Nephron (organoid): ENCODE measurements around the gene SAMD8.
A peak's percentile ranks its signal among the peaks of the same experiment; 100 is the strongest.
"Not testable (repeated sequence)": the region's sequence is repeated elsewhere in the genome, so short reads cannot be mapped to it uniquely, and the experiment has no call there.

Experiments
- H3K27ac Mint-ChIP-seq, 3 experiments: 2 replicates each; pipeline ENCODE4 v1.8.0; 2020; ENCODE audit warnings: mixed read lengths in 3 of 3, mild to moderate bottlenecking in 2 of 3, moderate library complexity in 1 of 3
- H3K27me3 Mint-ChIP-seq: 2 replicates; pipeline ENCODE4 v1.8.0; 2021; ENCODE audit warnings: low read depth, mild to moderate bottlenecking, moderate library complexity, mixed read lengths
- H3K36me3 Mint-ChIP-seq: 2 replicates; pipeline ENCODE4 v1.8.0; 2020; ENCODE audit warnings: low read depth, mixed read lengths
- H3K4me1 Mint-ChIP-seq: 2 replicates; pipeline ENCODE4 v1.8.0; 2020; ENCODE audit warnings: mixed read lengths
- H3K4me3 Mint-ChIP-seq, 3 experiments: 2 replicates each; pipeline ENCODE4 v1.8.0; 2020; ENCODE audit warnings: mild to moderate bottlenecking in 3 of 3, mixed read lengths in 3 of 3, moderate library complexity in 2 of 3
- H3K9me3 Mint-ChIP-seq: 2 replicates; pipeline ENCODE4 v1.8.0; 2020; ENCODE audit warnings: mixed read lengths
- CTCF ChIP-seq, 3 experiments: fragments of 200-600 bp; sonication (generic); IDR thresholded peaks; one replicate each; pipeline ENCODE4 v1.5.0; 2021; ENCODE audit warnings: antibody characterized with exemption in 3 of 3; ENCODE audit not compliant: unreplicated experiment in 3 of 3

SAMD8 gene

GRCh38 chr10:75108684-75109458 is 2.6 kb upstream of the SAMD8 start:
- peak; percentile 56 to 61 (median 61) for TF ChIP-seq CTCF (IDR thresholded peaks at IDR 0.05; ENCODE audit: unreplicated experiment in 3 of 3)
- H3K27ac Mint-ChIP-seq, result peak overlapping the region; percentile 82 to 98 (median 96)
- peaks cover 1% of the 10 kb centered on the region for H3K27me3 Mint-ChIP-seq
- peak overlapping the region; percentile 76 to 97 (median 94) for H3K4me3 Mint-ChIP-seq
- peaks cover 53% of the 10 kb centered on the region for H3K4me1 Mint-ChIP-seq
- no peaks in the 10 kb centered on the region for H3K9me3 Mint-ChIP-seq
- no peaks in the 10 kb centered on the region for H3K36me3 Mint-ChIP-seq

- peaks cover 54% of the 10 kb centered on the region for H3K4me1 Mint-ChIP-seq
- no peaks in the 10 kb centered on the region for H3K27me3 Mint-ChIP-seq
- no peak for TF ChIP-seq CTCF (IDR thresholded peaks at IDR 0.05; ENCODE audit: unreplicated experiment in 3 of 3)
- H3K27ac Mint-ChIP-seq, result peak overlapping the region; percentile 82 to 98 (median 96)
- no peaks in the 10 kb centered on the region for H3K36me3 Mint-ChIP-seq
- H3K9me3 Mint-ChIP-seq, result no peaks in the 10 kb centered on the region
- H3K4me3 Mint-ChIP-seq, result peak overlapping the region; percentile 76 to 97 (median 94)
Observed at GRCh38 chr10:75109459-75109778, 2.0 kb upstream of the SAMD8 start.

GRCh38 chr10:75110006-75110632 is 1.3 kb upstream of the SAMD8 start:
- TF ChIP-seq CTCF (IDR thresholded peaks at IDR 0.05; ENCODE audit: unreplicated experiment in 3 of 3), result no peak
- Mint-ChIP-seq H3K4me3 (peak overlapping the region; percentile 87 to 97 (median 94)), H3K27ac (peak overlapping the region; percentile 89 to 98 (median 96)), H3K36me3 (peaks cover 3% of the 10 kb centered on the region), H3K27me3 (no peaks in the 10 kb centered on the region), H3K9me3 (no peaks in the 10 kb centered on the region), H3K4me1 (peaks cover 57% of the 10 kb centered on the region)

- Mint-ChIP-seq H3K36me3 (peaks cover 3% of the 10 kb centered on the region), H3K27me3 (no peaks in the 10 kb centered on the region), H3K4me1 (peaks cover 62% of the 10 kb centered on the region), H3K27ac (peak overlapping the region; percentile 89 to 98 (median 96)), H3K9me3 (no peaks in the 10 kb centered on the region), H3K4me3 (peak overlapping the region; percentile 87 to 97 (median 94))
- TF ChIP-seq CTCF (IDR thresholded peaks at IDR 0.05; ENCODE audit: unreplicated experiment in 3 of 3), result no peak
Observed at GRCh38 chr10:75111907-75112679, 637 bp downstream of the SAMD8 start.

GRCh38 chr10:75115137-75115536 is 3.7 kb downstream of the SAMD8 start:
- Mint-ChIP-seq H3K4me1 (peaks cover 48% of the 10 kb centered on the region), H3K27ac (peak overlapping the region in 1 of 3 experiments; percentile 13), H3K9me3 (no peaks in the 10 kb centered on the region), H3K36me3 (peaks cover 3% of the 10 kb centered on the region), H3K4me3 (peak overlapping the region in 2 of 3 experiments; percentile 6 to 28), H3K27me3 (no peaks in the 10 kb centered on the region)
- no peak for TF ChIP-seq CTCF (IDR thresholded peaks at IDR 0.05; ENCODE audit: unreplicated experiment in 3 of 3)

GRCh38 chr10:75116941-75117775 is 5.7 kb downstream of the SAMD8 start:
- not testable (repeated sequence) for H3K27me3 Mint-ChIP-seq, H3K9me3 Mint-ChIP-seq, H3K36me3 Mint-ChIP-seq, H3K4me3 Mint-ChIP-seq
- Mint-ChIP-seq H3K4me1 (peaks cover 34% of the 10 kb centered on the region), H3K27ac (peak overlapping the region in 2 of 3 experiments; percentile 36 to 66)
